GM10266 (cell line): ENCODE data around the gene GOLGA6A.

ENCODE experiments used
- DNase-seq: peaks from one replicate; pipeline ENCODE4 v3.0.0; 2012; ENCODE audit errors: extremely low spot score
- CTCF ChIP-seq: IDR thresholded peaks from 2 replicates; pipeline ENCODE4 v1.5.1; 2012; ENCODE audit warnings: mild to moderate bottlenecking, low read depth; ENCODE audit not compliant: control insufficient read depth, insufficient read depth; ENCODE audit errors: missing control alignments

GOLGA6A gene

GRCh38 chr15:74037171-74038117 lies 44.9 kb downstream of the GOLGA6A start:
- TF ChIP-seq CTCF: no peak
- no peak for DNase-seq

GRCh38 chr15:74036271-74037170 lies 45.8 kb downstream of the GOLGA6A start:
- TF ChIP-seq CTCF: peak; percentile 1
- no peak for DNase-seq

GRCh38 chr15:74035121-74036017 lies 47.0 kb downstream of the GOLGA6A start:
- DNase-seq: no peak
- TF ChIP-seq CTCF: no peak

GRCh38 chr15:74034206-74034755 lies 48.1 kb downstream of the GOLGA6A start:
- no peak for DNase-seq
- no peak for TF ChIP-seq CTCF

GRCh38 chr15:74032606-74033561 lies 49.5 kb downstream of the GOLGA6A start:
- TF ChIP-seq CTCF: no peak
- DNase-seq: no peak
